Colonic mucosa (tissue), 4 donors: ENCODE data around the gene ABCA12. TPM values are rescaled to one million over a fixed set of nuclear protein-coding genes. Genes with fewer than 3 reads are reported as not detected.

Experiments used
- DNase-seq: peaks from one replicate; pipeline ENCODE4 v3.0.0-alpha.2; 2020
- H3K27ac ChIP-seq: fragments of 200-600 bp; one replicate; pipeline ENCODE4 v1.8.0; 2021
- H3K27me3 ChIP-seq: fragments of 200-600 bp; one replicate; pipeline ENCODE4 v1.8.0; 2021
- H3K36me3 ChIP-seq: fragments of 200-600 bp; one replicate; pipeline ENCODE4 v1.8.0; 2021
- H3K4me1 ChIP-seq: fragments of 200-600 bp; one replicate; pipeline ENCODE4 v1.8.0; 2021; ENCODE audit warnings: mild to moderate bottlenecking
- H3K4me3 ChIP-seq: fragments of 200-600 bp; one replicate; pipeline ENCODE4 v1.8.0; 2021
- H3K9ac ChIP-seq, 2 donors: one replicate each; pipeline ENCODE4 v1.7.0; 2013; ENCODE audit warnings: control low read depth in 2 of 2, low read depth in 2 of 2, low read length in 2 of 2
- H3K9me3 ChIP-seq: fragments of 200-600 bp; one replicate; pipeline ENCODE4 v1.8.0; 2021
- intact Hi-C: fragments of 100-400 bp; cut with DNase I; formaldehyde crosslinking; loops from one replicate; pipeline ENCODE4 v1.14.1; 2022
- total RNA-seq, 2 donors: library from RNA; stranded (reverse); fragmentation: NEBNext Ultra II Directional in 1 of 2; extraction: Animal tissue kit (Norgen Biotek cat#: 25700) in 1 of 2; gene quantifications; one replicate each; pipeline ENCODE4 v1.2.1, GENCODE V29; 2021
- TF ChIP-seq, protein P1 (sequence below): fragments of 200-600 bp; IDR thresholded peaks from one replicate; pipeline ENCODE4 v1.8.0; 2022; ENCODE audit warnings: antibody characterized with exemption, mild to moderate bottlenecking
- donor health status: healthy.
- donor health status: DM: no; HTN: no; CAD: no.
- donor health status: DM: no; HTN: no; CAD: no.

Gene ABCA12
- total RNA-seq, 2 donors from 2014 or later, result 0.03 to 0.22 TPM

GRCh38 chr2:215036314-215036713, 102.1 kb downstream of the ABCA12 start:
- intact Hi-C loops, result no loop called here
- no peaks in the 10 kb centered on the region for H3K27me3 ChIP-seq
- H3K36me3 ChIP-seq, result no peaks in the 10 kb centered on the region
- TF ChIP-seq, protein P1, sequence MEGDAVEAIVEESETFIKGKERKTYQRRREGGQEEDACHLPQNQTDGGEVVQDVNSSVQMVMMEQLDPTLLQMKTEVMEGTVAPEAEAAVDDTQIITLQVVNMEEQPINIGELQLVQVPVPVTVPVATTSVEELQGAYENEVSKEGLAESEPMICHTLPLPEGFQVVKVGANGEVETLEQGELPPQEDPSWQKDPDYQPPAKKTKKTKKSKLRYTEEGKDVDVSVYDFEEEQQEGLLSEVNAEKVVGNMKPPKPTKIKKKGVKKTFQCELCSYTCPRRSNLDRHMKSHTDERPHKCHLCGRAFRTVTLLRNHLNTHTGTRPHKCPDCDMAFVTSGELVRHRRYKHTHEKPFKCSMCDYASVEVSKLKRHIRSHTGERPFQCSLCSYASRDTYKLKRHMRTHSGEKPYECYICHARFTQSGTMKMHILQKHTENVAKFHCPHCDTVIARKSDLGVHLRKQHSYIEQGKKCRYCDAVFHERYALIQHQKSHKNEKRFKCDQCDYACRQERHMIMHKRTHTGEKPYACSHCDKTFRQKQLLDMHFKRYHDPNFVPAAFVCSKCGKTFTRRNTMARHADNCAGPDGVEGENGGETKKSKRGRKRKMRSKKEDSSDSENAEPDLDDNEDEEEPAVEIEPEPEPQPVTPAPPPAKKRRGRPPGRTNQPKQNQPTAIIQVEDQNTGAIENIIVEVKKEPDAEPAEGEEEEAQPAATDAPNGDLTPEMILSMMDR, result no peak
- DNase-seq, result no peak
- H3K9me3 ChIP-seq, result no peaks in the 10 kb centered on the region
- H3K4me1 ChIP-seq, result no peaks in the 10 kb centered on the region
- no peak overlapping the region for H3K27ac ChIP-seq
- H3K9ac ChIP-seq, result no peak overlapping the region
- no peak overlapping the region for H3K4me3 ChIP-seq

DNA sequence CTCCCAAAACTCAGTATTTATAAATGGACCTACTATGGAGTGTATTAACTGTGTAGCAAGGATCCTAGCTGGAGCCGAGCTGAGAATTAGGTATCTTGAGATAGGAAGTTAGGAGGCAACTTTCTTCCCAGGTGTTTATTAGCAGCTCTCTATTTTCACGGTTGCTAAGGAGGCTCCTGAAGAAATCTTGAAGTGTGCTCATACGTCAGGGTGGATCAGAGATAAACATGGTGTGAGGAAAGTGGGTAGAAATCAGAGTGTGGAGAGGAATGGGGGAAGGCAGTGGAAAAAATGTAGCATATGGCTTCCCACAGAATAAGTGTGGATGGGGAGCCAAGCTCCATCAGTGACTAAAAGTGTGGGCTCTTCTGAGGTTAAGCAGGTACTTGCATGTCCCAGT, 104.3 kb downstream of the ABCA12 start:
- DNase-seq, result no peak
- no peaks in the 10 kb centered on the region for H3K9me3 ChIP-seq
- H3K9ac ChIP-seq, result no peak overlapping the region
- H3K36me3 ChIP-seq, result no peaks in the 10 kb centered on the region
- TF ChIP-seq, protein P1, result no peak
- intact Hi-C loops, result no loop called here
- H3K27ac ChIP-seq, result no peak overlapping the region
- H3K4me3 ChIP-seq, result no peak overlapping the region
- no peaks in the 10 kb centered on the region for H3K4me1 ChIP-seq
- no peaks in the 10 kb centered on the region for H3K27me3 ChIP-seq

GRCh38 chr2:215032153-215032552, 106.3 kb downstream of the ABCA12 start:
- no peak for DNase-seq
- Histone ChIP-seq H3K4me1 (no peaks in the 10 kb centered on the region), H3K4me3 (no peak overlapping the region), H3K27ac (no peak overlapping the region), H3K9me3 (no peaks in the 10 kb centered on the region), H3K36me3 (no peaks in the 10 kb centered on the region), H3K27me3 (no peaks in the 10 kb centered on the region), H3K9ac (no peak overlapping the region)
- TF ChIP-seq, protein P1, result no peak
- intact Hi-C loops, result no loop called here

- Histone ChIP-seq H3K4me3 (no peak overlapping the region), H3K36me3 (no peaks in the 10 kb centered on the region), H3K4me1 (no peaks in the 10 kb centered on the region), H3K27ac (no peak overlapping the region), H3K27me3 (no peaks in the 10 kb centered on the region), H3K9ac (no peak overlapping the region), H3K9me3 (no peaks in the 10 kb centered on the region)
- intact Hi-C loops, result no loop called here
- TF ChIP-seq, protein P1, result no peak
- no peak for DNase-seq
These were observed 107.1 kb downstream of the ABCA12 start for GRCh38 chr2:215031321-215031720.

DNA sequence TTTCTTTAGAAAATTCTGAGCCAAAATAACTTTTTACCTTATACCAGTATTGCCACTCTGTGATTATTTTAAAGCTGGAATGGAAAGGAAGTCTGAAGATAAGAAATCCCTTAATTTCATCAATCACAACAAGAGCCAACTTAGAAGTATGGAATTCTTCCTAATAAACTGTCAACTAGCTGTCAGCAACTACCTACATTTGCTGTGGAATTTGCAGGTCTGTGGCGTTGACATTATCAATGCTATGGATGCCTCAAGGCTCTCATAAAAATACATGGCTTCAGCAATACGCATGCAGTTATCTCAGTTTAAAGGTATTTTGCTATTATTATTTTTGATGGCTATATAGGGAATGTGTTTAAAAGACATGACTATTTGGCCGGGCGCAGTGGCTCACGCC, 108.5 kb downstream of the ABCA12 start:
- H3K27me3 ChIP-seq, result no peaks in the 10 kb centered on the region
- no peak overlapping the region for H3K9ac ChIP-seq
- DNase-seq, result no peak
- intact Hi-C loops, result no loop called here
- no peak overlapping the region for H3K4me3 ChIP-seq
- TF ChIP-seq, protein P1, result no peak
- no peak overlapping the region for H3K27ac ChIP-seq
- H3K36me3 ChIP-seq, result no peaks in the 10 kb centered on the region
- no peaks in the 10 kb centered on the region for H3K4me1 ChIP-seq
- no peaks in the 10 kb centered on the region for H3K9me3 ChIP-seq

DNA sequence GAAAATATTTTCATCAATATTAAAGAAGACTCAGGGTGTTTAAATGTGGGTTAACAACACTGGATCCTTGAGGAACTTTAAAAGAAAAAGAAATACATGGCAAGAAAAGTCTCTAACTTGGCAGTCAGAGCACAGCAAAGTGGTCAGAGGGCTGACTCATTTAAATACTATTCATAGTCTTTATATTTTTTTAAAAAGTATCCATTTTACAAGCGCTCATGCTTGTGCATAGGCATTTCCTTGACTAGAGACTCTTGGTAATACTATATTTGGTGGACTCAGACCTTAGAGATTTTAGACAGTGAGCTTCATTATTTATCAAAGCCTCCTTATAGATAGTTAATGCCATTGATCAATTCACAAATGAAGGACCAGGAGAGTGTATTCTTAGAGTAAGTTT, 110.2 kb downstream of the ABCA12 start:
- Histone ChIP-seq H3K4me3 (no peak overlapping the region), H3K9ac (no peak overlapping the region), H3K27ac (no peak overlapping the region), H3K9me3 (no peaks in the 10 kb centered on the region), H3K36me3 (no peaks in the 10 kb centered on the region), H3K4me1 (no peaks in the 10 kb centered on the region), H3K27me3 (no peaks in the 10 kb centered on the region)
- intact Hi-C loops, result no loop called here
- DNase-seq, result no peak
- TF ChIP-seq, protein P1, result no peak
